ENCODE data around the gene PDGFB.

Gene PDGFB

DNA sequence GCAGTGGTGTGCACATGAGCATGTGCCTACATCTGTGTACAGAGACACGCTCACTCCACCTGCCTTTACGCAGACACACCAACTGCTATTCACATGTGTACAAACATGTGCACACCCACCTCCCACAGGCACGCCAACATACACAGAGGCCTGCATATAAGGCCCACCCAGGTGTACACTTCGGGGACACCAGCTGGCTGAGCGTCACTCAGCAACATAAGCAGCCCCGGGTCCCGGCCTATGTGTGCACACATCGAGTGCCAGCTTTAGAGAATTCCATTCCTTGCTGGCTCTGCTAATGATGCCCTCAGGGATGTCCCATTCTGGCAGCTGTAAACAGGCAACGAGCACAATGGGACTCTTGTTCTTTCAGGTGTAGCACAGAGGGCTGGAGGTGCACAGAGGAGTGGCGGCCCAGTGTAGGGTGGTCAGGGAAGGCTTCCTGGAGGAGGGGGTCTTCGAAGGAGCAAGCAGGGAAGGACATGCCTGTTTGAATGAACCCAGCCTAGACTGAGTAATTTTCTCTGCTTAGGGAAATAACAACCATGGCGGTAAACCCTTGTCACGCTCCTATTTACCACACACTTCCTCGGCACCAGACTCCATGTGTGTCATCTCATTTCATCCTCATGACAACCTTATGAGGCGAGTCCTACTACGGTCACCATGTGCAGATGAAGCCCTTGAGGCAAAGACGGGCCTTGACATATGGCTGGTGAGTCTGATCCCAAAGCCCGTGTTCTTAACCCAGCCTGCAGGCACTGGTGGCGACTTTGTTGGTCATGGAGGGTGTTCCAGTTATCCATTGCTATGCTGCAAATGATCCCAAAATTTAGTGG, 39.6 kb upstream of the PDGFB start:
- CTCF ChIA-PET: interaction anchor here (0.9 kb wide), 1 partner anchor 13 kb away, joined by 3 read pairs; no protein-coding TSS in a partner anchor
- no peak for DNase-seq (ENCODE audit: extremely low spot score)
- POLR2A ChIA-PET: no interaction called here
- TF ChIP-seq, protein P1, sequence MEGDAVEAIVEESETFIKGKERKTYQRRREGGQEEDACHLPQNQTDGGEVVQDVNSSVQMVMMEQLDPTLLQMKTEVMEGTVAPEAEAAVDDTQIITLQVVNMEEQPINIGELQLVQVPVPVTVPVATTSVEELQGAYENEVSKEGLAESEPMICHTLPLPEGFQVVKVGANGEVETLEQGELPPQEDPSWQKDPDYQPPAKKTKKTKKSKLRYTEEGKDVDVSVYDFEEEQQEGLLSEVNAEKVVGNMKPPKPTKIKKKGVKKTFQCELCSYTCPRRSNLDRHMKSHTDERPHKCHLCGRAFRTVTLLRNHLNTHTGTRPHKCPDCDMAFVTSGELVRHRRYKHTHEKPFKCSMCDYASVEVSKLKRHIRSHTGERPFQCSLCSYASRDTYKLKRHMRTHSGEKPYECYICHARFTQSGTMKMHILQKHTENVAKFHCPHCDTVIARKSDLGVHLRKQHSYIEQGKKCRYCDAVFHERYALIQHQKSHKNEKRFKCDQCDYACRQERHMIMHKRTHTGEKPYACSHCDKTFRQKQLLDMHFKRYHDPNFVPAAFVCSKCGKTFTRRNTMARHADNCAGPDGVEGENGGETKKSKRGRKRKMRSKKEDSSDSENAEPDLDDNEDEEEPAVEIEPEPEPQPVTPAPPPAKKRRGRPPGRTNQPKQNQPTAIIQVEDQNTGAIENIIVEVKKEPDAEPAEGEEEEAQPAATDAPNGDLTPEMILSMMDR (IDR thresholded peaks at IDR 0.05; ENCODE audit: control extremely low read depth, extremely low read depth, low read depth, missing control alignments): no peak

DNA sequence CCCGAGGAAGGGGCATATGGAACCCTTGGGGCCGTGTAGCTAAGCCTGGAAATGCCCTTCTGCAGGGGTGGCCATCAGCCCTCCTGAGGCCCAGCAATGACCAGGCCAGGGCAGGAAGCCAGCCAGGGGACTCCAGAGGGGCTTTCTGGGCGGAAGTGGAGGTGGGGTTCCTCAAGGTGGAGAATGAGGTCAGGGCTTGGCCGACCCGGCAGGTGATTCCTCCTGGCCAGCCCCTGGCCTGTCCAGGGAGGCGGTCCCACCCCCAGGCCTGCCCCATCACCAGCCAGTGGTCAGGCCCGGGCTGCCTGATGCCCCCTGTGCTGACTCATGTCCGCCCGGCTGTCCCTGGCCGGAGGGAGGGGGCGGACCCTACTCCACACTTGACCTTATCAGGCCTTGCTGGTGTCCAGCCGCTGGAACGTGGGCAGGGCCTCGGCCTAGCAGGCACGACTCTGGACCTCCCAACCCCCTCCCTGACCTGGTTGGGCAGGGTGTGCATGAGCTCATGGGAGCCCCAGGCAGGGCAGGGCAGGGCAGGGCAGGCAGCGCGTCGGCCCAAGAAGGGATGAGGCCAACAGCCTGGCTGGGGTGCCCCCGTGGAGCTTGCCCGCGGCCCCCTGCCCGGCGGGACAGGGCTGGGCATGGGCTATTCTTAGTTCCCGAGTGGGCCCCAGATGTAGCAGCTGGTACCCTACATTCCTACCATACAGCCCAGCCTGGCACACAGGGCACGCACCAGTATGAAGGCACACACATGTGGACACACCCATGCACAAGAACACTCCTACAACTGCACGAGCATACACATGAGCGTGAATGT, 38.8 kb upstream of the PDGFB start:
- TF ChIP-seq, protein P1 (IDR thresholded peaks at IDR 0.05; ENCODE audit: control extremely low read depth, extremely low read depth, low read depth, missing control alignments): no peak
- CTCF ChIA-PET: interaction anchor here (0.6 to 1.3 kb wide), 4 partner anchors 14 to 112 kb away, joined by 3 read pairs; no protein-coding TSS in a partner anchor
- DNase-seq (ENCODE audit: extremely low spot score): no peak
- POLR2A ChIA-PET: no interaction called here

DNA sequence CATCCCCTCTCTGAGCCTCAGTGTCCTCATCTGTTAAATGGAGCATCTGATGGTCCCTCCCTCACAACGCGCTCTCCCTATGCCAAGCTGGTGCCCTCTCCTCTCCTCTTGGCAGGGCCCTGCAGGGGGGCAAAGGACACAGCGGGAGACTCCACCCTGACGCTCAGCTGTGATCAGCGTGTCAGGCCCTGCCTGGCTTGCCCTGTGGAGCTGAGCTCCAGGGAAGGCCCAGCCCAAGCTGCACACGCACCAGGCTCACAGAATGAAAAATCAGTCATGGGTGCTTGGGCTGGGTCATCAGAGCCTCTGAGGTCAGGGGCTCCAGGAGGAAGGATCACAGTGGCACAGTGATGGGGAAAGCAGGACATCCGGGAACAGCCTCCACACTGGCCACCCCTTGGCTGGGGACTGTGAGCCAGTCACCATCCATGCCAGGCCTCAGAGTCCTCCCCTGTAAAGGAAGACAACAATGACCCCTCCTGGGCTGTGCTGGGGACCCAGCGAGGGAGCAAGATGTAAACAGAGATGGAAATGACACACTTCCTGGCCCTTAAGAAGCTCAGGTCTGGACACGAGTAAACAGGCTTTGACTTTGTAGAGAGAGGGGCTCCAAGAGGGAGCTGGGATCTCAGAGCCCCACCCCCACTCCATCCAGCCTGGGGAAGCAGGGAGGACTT, 38.0 kb upstream of the PDGFB start:
- POLR2A ChIA-PET: no interaction called here
- no peak for DNase-seq (ENCODE audit: extremely low spot score)
- CTCF ChIA-PET: interaction anchor here (0.6 to 1.3 kb wide), 3 partner anchors 15 to 112 kb away, joined by 3 read pairs; no protein-coding TSS in a partner anchor
- TF ChIP-seq, protein P1 (IDR thresholded peaks at IDR 0.05; ENCODE audit: control extremely low read depth, extremely low read depth, low read depth, missing control alignments): peak; percentile 13

DNA sequence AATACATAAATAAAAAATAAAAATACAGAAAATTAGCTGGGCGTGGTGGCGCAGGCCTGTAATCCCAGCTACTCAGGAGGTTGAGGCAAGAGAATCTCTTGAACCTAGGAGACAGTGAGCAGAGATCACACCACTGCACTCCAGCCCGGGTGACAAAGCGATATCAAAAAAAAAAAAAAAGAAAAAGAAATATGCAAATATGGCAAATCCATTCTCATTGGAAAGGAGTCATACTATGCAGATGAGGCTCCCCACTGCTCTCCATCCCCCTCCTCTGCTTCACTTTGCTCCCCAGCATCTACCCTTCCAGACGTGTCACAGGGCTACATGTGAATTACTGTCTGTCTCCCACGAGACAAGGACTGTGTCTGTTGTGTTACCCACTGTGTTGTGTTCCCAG, 36.3 kb upstream of the PDGFB start:
- DNase-seq (ENCODE audit: extremely low spot score): no peak
- CTCF ChIA-PET: interaction anchor here (1.4 kb wide), 1 partner anchor 17 kb away, joined by 4 read pairs; no protein-coding TSS in a partner anchor
- TF ChIP-seq, protein P1 (IDR thresholded peaks at IDR 0.05; ENCODE audit: control extremely low read depth, extremely low read depth, low read depth, missing control alignments): no peak
- POLR2A ChIA-PET: interaction anchor here (0.5 kb wide), 1 partner anchor 578 kb away, joined by 10 read pairs; no protein-coding TSS in a partner anchor

DNA sequence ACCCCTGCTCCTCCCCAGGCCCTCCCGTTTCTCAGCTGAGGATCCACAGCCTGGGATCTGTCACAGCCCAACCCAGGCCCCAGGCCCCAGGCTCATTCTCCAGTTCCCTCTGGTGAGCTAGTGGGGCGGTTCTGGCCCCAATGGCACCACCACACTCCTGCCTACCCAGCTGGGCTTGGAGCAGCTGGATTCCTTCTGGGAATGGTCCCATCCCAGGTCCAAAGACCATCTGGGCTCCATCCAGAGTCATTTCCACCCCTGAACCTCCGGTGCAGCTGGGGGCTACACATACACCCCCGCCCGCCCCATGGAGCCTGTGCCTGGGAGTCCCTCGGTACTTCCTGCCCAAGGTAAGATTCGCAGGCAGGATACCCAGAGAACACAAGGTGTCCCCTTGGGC, 35.5 kb upstream of the PDGFB start:
- POLR2A ChIA-PET: interaction anchor here (0.6 kb wide), 1 partner anchor 32 kb away, joined by 3 read pairs; no protein-coding TSS in a partner anchor
- CTCF ChIA-PET: interaction anchor here (1.2 kb wide), 1 partner anchor 14 kb away, joined by 3 read pairs; no protein-coding TSS in a partner anchor
- DNase-seq (ENCODE audit: extremely low spot score): no peak
- TF ChIP-seq, protein P1 (IDR thresholded peaks at IDR 0.05; ENCODE audit: control extremely low read depth, extremely low read depth, low read depth, missing control alignments): no peak
